ENCODE data around the gene MAP3K9. TPM values are rescaled to one million over a fixed set of nuclear protein-coding genes. Genes with fewer than 3 reads are reported as not detected.

The MAP3K9 gene
- total RNA-seq, 1 experiment from 2014 or later: 12.1 TPM

- no peak overlapping the region for H3K4me3 ChIP-seq (ENCODE audit: low read depth in 2 of 2, low read length in 2 of 2)
- H3K36me3 ChIP-seq (ENCODE audit: control insufficient read depth, insufficient read depth, low read length): no peaks in the 10 kb centered on the region
- TF ChIP-seq SIN3A (IDR thresholded peaks at IDR 0.05; ENCODE audit: borderline replicate concordance, insufficient read depth, low read depth, low read length) (no peak), TCF7L2 (IDR thresholded peaks at IDR 0.05; ENCODE audit: low read depth, low read length) (no peak), POLR2AphosphoS5 (IDR thresholded peaks at IDR 0.05; ENCODE audit: low read depth, low read length) (no peak)
- TF ChIP-seq, protein P1, sequence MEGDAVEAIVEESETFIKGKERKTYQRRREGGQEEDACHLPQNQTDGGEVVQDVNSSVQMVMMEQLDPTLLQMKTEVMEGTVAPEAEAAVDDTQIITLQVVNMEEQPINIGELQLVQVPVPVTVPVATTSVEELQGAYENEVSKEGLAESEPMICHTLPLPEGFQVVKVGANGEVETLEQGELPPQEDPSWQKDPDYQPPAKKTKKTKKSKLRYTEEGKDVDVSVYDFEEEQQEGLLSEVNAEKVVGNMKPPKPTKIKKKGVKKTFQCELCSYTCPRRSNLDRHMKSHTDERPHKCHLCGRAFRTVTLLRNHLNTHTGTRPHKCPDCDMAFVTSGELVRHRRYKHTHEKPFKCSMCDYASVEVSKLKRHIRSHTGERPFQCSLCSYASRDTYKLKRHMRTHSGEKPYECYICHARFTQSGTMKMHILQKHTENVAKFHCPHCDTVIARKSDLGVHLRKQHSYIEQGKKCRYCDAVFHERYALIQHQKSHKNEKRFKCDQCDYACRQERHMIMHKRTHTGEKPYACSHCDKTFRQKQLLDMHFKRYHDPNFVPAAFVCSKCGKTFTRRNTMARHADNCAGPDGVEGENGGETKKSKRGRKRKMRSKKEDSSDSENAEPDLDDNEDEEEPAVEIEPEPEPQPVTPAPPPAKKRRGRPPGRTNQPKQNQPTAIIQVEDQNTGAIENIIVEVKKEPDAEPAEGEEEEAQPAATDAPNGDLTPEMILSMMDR (IDR thresholded peaks at IDR 0.05): no peak
- TF ChIP-seq, protein P2, sequence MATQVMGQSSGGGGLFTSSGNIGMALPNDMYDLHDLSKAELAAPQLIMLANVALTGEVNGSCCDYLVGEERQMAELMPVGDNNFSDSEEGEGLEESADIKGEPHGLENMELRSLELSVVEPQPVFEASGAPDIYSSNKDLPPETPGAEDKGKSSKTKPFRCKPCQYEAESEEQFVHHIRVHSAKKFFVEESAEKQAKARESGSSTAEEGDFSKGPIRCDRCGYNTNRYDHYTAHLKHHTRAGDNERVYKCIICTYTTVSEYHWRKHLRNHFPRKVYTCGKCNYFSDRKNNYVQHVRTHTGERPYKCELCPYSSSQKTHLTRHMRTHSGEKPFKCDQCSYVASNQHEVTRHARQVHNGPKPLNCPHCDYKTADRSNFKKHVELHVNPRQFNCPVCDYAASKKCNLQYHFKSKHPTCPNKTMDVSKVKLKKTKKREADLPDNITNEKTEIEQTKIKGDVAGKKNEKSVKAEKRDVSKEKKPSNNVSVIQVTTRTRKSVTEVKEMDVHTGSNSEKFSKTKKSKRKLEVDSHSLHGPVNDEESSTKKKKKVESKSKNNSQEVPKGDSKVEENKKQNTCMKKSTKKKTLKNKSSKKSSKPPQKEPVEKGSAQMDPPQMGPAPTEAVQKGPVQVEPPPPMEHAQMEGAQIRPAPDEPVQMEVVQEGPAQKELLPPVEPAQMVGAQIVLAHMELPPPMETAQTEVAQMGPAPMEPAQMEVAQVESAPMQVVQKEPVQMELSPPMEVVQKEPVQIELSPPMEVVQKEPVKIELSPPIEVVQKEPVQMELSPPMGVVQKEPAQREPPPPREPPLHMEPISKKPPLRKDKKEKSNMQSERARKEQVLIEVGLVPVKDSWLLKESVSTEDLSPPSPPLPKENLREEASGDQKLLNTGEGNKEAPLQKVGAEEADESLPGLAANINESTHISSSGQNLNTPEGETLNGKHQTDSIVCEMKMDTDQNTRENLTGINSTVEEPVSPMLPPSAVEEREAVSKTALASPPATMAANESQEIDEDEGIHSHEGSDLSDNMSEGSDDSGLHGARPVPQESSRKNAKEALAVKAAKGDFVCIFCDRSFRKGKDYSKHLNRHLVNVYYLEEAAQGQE (IDR thresholded peaks at IDR 0.05; ENCODE audit: insufficient read depth in 1 of 2, low read depth in 2 of 2, low read length in 1 of 2): no peak
- DNase-seq (ENCODE audit: low read depth, low spot score): no peak
- in situ Hi-C loops (cut with HindIII; ENCODE audit: low pct_unique_long_range_greater_than_20kb, low sequenced_read_pairs) (no loop called here), intact Hi-C loops (cut with micrococcal nuclease; ENCODE audit: unreplicated experiment) (no loop called here)
- ATAC-seq: no peak
- no peaks in the 10 kb centered on the region for H3K4me1 ChIP-seq (ENCODE audit: control insufficient read depth, insufficient read depth, low read length)
- H3K27ac ChIP-seq (ENCODE audit: low read length): no peak overlapping the region
- no peaks in the 10 kb centered on the region for H3K27me3 ChIP-seq (ENCODE audit: control insufficient read depth, insufficient read depth, low read length)
- no TSS peak for BruUV-seq (replicated peaks)
- CTCF ChIA-PET: no interaction called here
- POLR2A ChIA-PET: no interaction called here
- no peaks in the 10 kb centered on the region for H3K9me3 ChIP-seq (ENCODE audit: control insufficient read depth, insufficient read depth, low read depth, low read length)
Observed at GRCh38 chr14:70773182-70773862, 36.0 kb downstream of the MAP3K9 start.

DNA sequence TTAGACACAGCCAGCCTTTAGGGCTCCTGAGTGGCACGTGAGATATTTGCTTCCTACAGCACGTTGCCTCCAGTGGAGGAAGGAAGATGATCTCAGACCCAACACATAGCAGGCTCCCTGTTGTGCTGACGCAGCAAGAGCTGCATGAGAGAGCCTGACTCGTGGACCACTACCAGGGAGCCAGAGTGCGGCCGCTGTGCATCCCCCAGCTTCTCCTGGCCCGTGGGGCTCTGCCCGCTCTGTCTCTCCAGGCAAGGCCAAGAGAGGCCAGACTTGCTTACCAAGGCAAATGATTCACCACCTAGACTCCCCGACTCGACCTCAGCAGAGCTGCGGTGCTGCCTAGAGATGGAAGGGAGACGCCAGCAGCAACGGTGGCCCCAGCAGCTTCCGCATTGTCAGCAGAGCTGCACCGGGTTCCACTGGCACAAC lies 37.5 kb downstream of the MAP3K9 start:
- Histone ChIP-seq H3K4me3 (ENCODE audit: low read depth in 2 of 2, low read length in 2 of 2) (no peak overlapping the region), H3K4me1 (ENCODE audit: control insufficient read depth, insufficient read depth, low read length) (no peaks in the 10 kb centered on the region), H3K9me3 (ENCODE audit: control insufficient read depth, insufficient read depth, low read depth, low read length) (no peaks in the 10 kb centered on the region), H3K27me3 (ENCODE audit: control insufficient read depth, insufficient read depth, low read length) (no peaks in the 10 kb centered on the region), H3K27ac (ENCODE audit: low read length) (no peak overlapping the region), H3K36me3 (ENCODE audit: control insufficient read depth, insufficient read depth, low read length) (no peaks in the 10 kb centered on the region)
- ChIA-PET CTCF (no interaction called here), POLR2A (no interaction called here)
- ATAC-seq (no peak), DNase-seq (ENCODE audit: low read depth, low spot score) (no peak)
- TF ChIP-seq, protein P2 (IDR thresholded peaks at IDR 0.05; ENCODE audit: insufficient read depth in 1 of 2, low read depth in 2 of 2, low read length in 1 of 2): no peak
- in situ Hi-C loops (cut with HindIII; ENCODE audit: low pct_unique_long_range_greater_than_20kb, low sequenced_read_pairs) (no loop called here), intact Hi-C loops (cut with micrococcal nuclease; ENCODE audit: unreplicated experiment) (no loop called here)
- BruUV-seq (replicated peaks): no TSS peak

Measured in Panc1 (cell line).